OCI-LY1 (cell line): ENCODE data around the gene TSEN54.

Source experiments
- CTCF ChIP-seq: fragments of 200-600 bp; sonication (generic), shearing (Covaris generic); IDR thresholded peaks from 2 replicates; pipeline ENCODE4 v1.5.1; 2017; ENCODE audit warnings: mild to moderate bottlenecking, antibody characterized with exemption, low read length, moderate library complexity, mixed read lengths
- EZH2 ChIP-seq: fragments of 200-600 bp; sonication (generic), shearing (Covaris generic); IDR thresholded peaks from 2 replicates; pipeline ENCODE4 v1.8.0; 2017; ENCODE audit warnings: borderline replicate concordance, mixed run types, mild to moderate bottlenecking, antibody characterized with exemption, low read length, moderate library complexity, mixed read lengths

- TF ChIP-seq CTCF, result no peak
- TF ChIP-seq EZH2, result no peak
Measured at GRCh38 chr17:75509528-75510258, 6.6 kb upstream of the TSEN54 start.
